A673 (cell line): ENCODE results near the gene SLC26A2. TPM values are rescaled to one million over a fixed set of nuclear protein-coding genes. Genes with fewer than 3 reads are reported as not detected.

ENCODE experiments used
- BruUV-seq: library from RNA; stranded (reverse); fragments of 400-500 nt; replicated peaks from 2 replicates; lab custom pipeline; 2021; lab: Mats Ljungman, UMichigan
- CTCF ChIA-PET: fragments of 300-600 bp; sonication (Branson Sonifier 250); formaldehyde crosslinking; loops from one replicate; lab custom pipeline; 2022; ENCODE audit warnings: antibody characterized with exemption; lab: Charles Lee
- POLR2A ChIA-PET: fragments of 300-600 bp; sonication (Branson Sonifier 250); formaldehyde crosslinking; loops from one replicate; lab custom pipeline; 2022; ENCODE audit warnings: antibody characterized with exemption; ENCODE audit not compliant: low non-redundant PET; lab: Charles Lee
- DNase-seq: peaks from one replicate; pipeline ENCODE4 v3.0.0-alpha.2; 2015; ENCODE audit warnings: low spot score
- H3K27ac ChIP-seq: fragments of 200-600 bp; sonication (generic); 2 replicates; pipeline ENCODE4 v1.5.1; 2016; ENCODE audit warnings: mixed run types, low read depth, mild to moderate bottlenecking, mixed read lengths, antibody characterized with exemption, low read length; ENCODE audit not compliant: poor library complexity, severe bottlenecking
- H3K27me3 ChIP-seq: fragments of 200-600 bp; sonication (generic); replicated peaks from 2 replicates; pipeline ENCODE4 v1.6.1; 2017; ENCODE audit warnings: mixed run types, low read depth, mild to moderate bottlenecking, mixed read lengths, antibody characterized with exemption, low read length; ENCODE audit not compliant: insufficient read depth, poor library complexity
- H3K36me3 ChIP-seq: fragments of 200-600 bp; sonication (generic); 2 replicates; pipeline ENCODE4 v1.6.1; 2016; ENCODE audit warnings: mixed run types, mild to moderate bottlenecking, mixed read lengths, antibody characterized with exemption, low read length; ENCODE audit not compliant: insufficient read depth, poor library complexity, severe bottlenecking
- H3K4me1 ChIP-seq: fragments of 200-600 bp; sonication (generic); 2 replicates; pipeline ENCODE4 v1.6.1; 2017; ENCODE audit warnings: mixed run types, mild to moderate bottlenecking, mixed read lengths, antibody characterized with exemption, low read length; ENCODE audit not compliant: insufficient read depth, poor library complexity, severe bottlenecking
- H3K4me3 ChIP-seq: fragments of 200-600 bp; sonication (generic); 2 replicates; pipeline ENCODE4 v1.5.1; 2016; ENCODE audit warnings: low read depth, mixed run types, mild to moderate bottlenecking, mixed read lengths, low read length; ENCODE audit not compliant: poor library complexity, severe bottlenecking
- H3K9me3 ChIP-seq: fragments of 200-600 bp; sonication (generic); 2 replicates; pipeline ENCODE4 v1.6.1; 2016; ENCODE audit warnings: mixed run types, low read depth, mild to moderate bottlenecking, mixed read lengths, antibody characterized with exemption, low read length; ENCODE audit not compliant: poor library complexity, severe bottlenecking
- CTCF ChIP-seq: fragments of 300-800, 200-600 bp; sonication (generic); conservative IDR thresholded peaks from 2 replicates; pipeline ENCODE4 v1.5.1; 2017; ENCODE audit warnings: low read depth, mild to moderate bottlenecking, antibody characterized with exemption, low read length, moderate library complexity, mixed read lengths
- EZH2 ChIP-seq: fragments of 200-600 bp; sonication (generic); IDR thresholded peaks from 2 replicates; pipeline ENCODE4 v1.6.1; 2017; ENCODE audit warnings: borderline replicate concordance, low read depth, mild to moderate bottlenecking, mixed read lengths, antibody characterized with exemption, low read length; ENCODE audit not compliant: poor library complexity, severe bottlenecking
- intact Hi-C: fragments of 100-400 bp; cut with micrococcal nuclease; formaldehyde crosslinking; loops from one replicate; pipeline ENCODE4 v1.10.0; 2022; ENCODE audit not compliant: unreplicated experiment
- total RNA-seq: library from RNA; stranded (reverse); gene quantifications from 2 replicates; pipeline ENCODE4 v1.2.3, GENCODE V29; 2021

Gene SLC26A2
- total RNA-seq, 1 experiment from 2014 or later, result 83.0 TPM

DNA sequence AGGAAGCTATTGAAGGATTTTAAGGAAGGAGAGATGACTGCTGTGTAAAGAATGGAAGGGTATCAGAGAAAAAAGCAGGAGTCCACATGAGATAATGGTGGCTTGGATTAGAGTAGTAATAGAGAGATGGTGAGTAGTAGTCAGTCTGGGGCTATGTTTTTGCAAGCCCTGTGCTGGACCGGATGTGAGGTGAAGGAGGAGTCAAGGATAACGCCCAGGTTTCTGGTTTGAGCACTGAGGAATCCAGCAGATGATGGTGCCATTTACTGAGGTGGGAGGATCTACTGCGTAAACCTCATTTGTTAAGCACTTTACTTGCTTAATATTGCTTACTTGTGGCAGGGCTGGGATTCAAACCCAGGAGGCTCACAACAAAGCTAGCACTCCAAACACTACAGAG, 38.8 kb downstream of the SLC26A2 start:
- Histone ChIP-seq H3K4me3 (peak overlapping the region; percentile 98), H3K36me3 (peaks cover 6% of the 10 kb centered on the region), H3K4me1 (peaks cover 11% of the 10 kb centered on the region), H3K27me3 (no peaks in the 10 kb centered on the region), H3K9me3 (no peaks in the 10 kb centered on the region), H3K27ac (peak overlapping the region; percentile 92)
- no peak for TF ChIP-seq EZH2
- no peak for TF ChIP-seq CTCF
- ChIA-PET CTCF (no interaction called here), POLR2A (no interaction called here)
- no peak for DNase-seq
- no TSS peak for BruUV-seq
- intact Hi-C loops, result no loop called here

DNA sequence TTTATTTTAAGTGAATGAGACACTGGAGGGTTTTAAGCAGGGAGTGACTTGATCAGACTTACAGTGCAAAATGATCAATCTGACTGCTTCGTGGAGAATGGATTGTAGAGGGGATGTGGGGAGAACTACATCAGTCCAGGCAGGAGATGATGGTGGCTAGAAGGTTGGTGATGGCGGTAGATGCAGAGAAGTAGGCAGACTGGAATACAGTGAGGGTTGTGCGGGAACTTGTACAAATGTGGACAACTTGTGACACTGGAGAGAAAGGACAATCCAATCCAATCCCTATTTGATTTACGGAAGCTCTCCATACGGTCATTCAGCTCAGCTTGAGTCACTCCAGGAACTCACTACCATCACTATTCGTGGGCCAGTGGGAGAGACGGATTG, 39.3 kb downstream of the SLC26A2 start:
- DNase-seq, result no peak
- Histone ChIP-seq H3K4me3 (peak overlapping the region; percentile 98), H3K27ac (peak overlapping the region; percentile 92), H3K36me3 (peaks cover 6% of the 10 kb centered on the region), H3K9me3 (no peaks in the 10 kb centered on the region), H3K27me3 (no peaks in the 10 kb centered on the region), H3K4me1 (peaks cover 11% of the 10 kb centered on the region)
- no peak for TF ChIP-seq EZH2
- no peak for TF ChIP-seq CTCF
- BruUV-seq, result no TSS peak
- intact Hi-C loops, result no loop called here
- ChIA-PET CTCF (no interaction called here), POLR2A (no interaction called here)

DNA sequence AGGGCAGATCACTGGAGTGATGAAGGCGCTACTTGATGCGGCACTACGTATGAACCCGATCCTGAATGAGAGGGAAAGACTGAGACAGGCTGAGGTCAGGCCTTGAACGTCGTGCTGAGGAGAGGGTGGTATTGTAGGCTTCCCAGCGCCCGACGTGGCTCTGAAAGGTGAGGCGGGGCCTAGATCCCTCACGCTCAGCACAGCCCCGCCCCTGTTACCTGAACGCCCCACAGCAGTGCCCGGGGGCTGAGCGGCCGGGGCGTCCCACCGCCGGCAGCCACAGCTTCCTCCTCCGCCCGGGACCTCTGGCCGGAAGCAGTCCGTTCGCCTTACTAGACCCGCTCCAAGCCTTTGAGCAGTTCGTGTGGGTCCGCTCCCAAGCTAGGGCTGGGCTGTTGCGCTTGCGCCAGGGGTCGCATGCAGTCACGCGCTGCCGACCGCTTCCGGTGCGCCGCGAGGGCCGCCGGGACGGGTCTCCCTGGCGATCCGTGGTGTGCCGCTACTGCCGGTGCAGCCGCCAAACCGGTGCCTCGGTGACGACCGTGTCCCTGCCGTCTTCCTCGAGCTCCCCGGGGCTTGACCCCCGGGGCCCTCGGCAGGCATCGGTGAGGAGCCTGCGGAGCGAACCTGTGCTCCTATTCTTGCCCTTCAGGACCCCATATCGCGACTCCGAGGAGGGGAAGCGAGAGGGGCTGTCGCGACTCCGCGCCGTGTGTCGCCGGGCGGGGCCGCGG, 39.9 kb downstream of the SLC26A2 start, which contains the start of the genes HMGXB3 and TIGD6:
HMGXB3 (plus strand) TSS at position 484 of the 734 bp plus-strand sequence. CDS start 4,114 bp downstream, outside the sequence.
TIGD6 (minus strand) TSS at position 399 of the 734 bp plus-strand sequence. CDS start 4,306 bp downstream, outside the sequence.
- intact Hi-C loops, result no loop called here
- peak within 1 kb of the TSS; percentile 92 for H3K27ac ChIP-seq
- peaks cover 9% of the 10 kb centered on the region for H3K36me3 ChIP-seq
- peak within 1 kb of the TSS; percentile 98 for H3K4me3 ChIP-seq
- DNase-seq, result peak; percentile 94
- H3K4me1 ChIP-seq, result peaks cover 11% of the 10 kb centered on the region
- no peaks in the 10 kb centered on the region for H3K27me3 ChIP-seq
- TF ChIP-seq EZH2, result no peak
- no peak for TF ChIP-seq CTCF
- ChIA-PET POLR2A (no interaction called here), CTCF (interaction anchor here (0.7 kb wide), 1 partner anchor 9 kb away, joined by 3 read pairs; no protein-coding TSS in a partner anchor)
- TSS peak; percentile 59 for BruUV-seq
- no peaks in the 10 kb centered on the region for H3K9me3 ChIP-seq
